HepG2 (cell line): ENCODE results near the gene NMU. TPM values are rescaled to one million over a fixed set of nuclear protein-coding genes. Genes with fewer than 3 reads are reported as not detected.

Experiments
- NFRKB ChIP-seq: fragments of 450-650 bp; IDR thresholded peaks from 2 replicates; pipeline ENCODE4 v1.6.1; 2017
- ZNF256 ChIP-seq: sonication (generic); formaldehyde crosslinking; conservative IDR thresholded peaks from 2 replicates; pipeline ENCODE4 v1.4.0; 2020; ENCODE audit warnings: missing genetic modification reagents
- polyA plus RNA-seq, 8 experiments: library from polyadenylated mRNA; depleted of rRNA in 3 of 8; stranded (reverse) in 7 of 8; unstranded in 1 of 8; fragments of >200 nt; fragmentation: Illumina TruSeq in 4 of 8; extraction: Trizol in 4 of 8; gene quantifications; 2 replicates each; pipeline versions ENCODE4 v1.2.1 to v1.2.3, GENCODE V29; 2011 to 2016; ENCODE audit warnings: low read depth in 4 of 8, missing spikeins in 1 of 8, mixed read lengths in 1 of 8; ENCODE audit not compliant: insufficient read depth in 1 of 8
- total RNA-seq, 5 experiments: library from RNA; depleted of rRNA; stranded (reverse); fragments of >200 nt; fragmentation: Illumina TruSeq; extraction: Trizol; gene quantifications; 2 replicates each; pipeline ENCODE4 v1.2.3, GENCODE V29; 2016; ENCODE audit warnings: low read depth in 1 of 5
- TF ChIP-seq, protein P1 (sequence below): sonication (generic); formaldehyde crosslinking; IDR thresholded peaks from 2 replicates; pipeline ENCODE4 v1.4.0; 2020; ENCODE audit warnings: mild to moderate bottlenecking, missing genetic modification reagents
- TF ChIP-seq, protein P2 (sequence below): IDR thresholded peaks from 2 replicates; pipeline ENCODE4 v1.6.1; 2012; ENCODE audit warnings: low read depth, low read length, improper control_type of control experiment
- TF ChIP-seq, protein P3 (sequence below): sonication (generic); formaldehyde crosslinking; IDR thresholded peaks from 2 replicates; pipeline ENCODE4 v1.8.1; 2023; ENCODE audit warnings: mild to moderate bottlenecking, missing genetic modification reagents, borderline replicate concordance
- TF ChIP-seq, protein P4 (sequence below): IDR thresholded peaks from 2 replicates; pipeline ENCODE4 v1.6.1; 2016; ENCODE audit warnings: low read depth
- TF ChIP-seq, protein P5 (sequence below), 2 experiments: IDR thresholded peaks; 2 replicates each; pipeline ENCODE4 v1.6.1; 2011 to 2012; ENCODE audit warnings: low read length in 2 of 2, borderline replicate concordance in 1 of 2, low read depth in 1 of 2, mild to moderate bottlenecking in 1 of 2, moderate library complexity in 1 of 2
- TF ChIP-seq, protein P6 (sequence below): IDR thresholded peaks from 2 replicates; pipeline ENCODE4 v1.6.1; 2016; ENCODE audit warnings: missing biosample characterization, missing genetic modification reagents, low read depth

Gene NMU
- total and polyA plus RNA-seq, 2 of the 13 experiments (the other 11 are each of a cell fraction or from before 2014, with no cell fraction given): not detected

DNA sequence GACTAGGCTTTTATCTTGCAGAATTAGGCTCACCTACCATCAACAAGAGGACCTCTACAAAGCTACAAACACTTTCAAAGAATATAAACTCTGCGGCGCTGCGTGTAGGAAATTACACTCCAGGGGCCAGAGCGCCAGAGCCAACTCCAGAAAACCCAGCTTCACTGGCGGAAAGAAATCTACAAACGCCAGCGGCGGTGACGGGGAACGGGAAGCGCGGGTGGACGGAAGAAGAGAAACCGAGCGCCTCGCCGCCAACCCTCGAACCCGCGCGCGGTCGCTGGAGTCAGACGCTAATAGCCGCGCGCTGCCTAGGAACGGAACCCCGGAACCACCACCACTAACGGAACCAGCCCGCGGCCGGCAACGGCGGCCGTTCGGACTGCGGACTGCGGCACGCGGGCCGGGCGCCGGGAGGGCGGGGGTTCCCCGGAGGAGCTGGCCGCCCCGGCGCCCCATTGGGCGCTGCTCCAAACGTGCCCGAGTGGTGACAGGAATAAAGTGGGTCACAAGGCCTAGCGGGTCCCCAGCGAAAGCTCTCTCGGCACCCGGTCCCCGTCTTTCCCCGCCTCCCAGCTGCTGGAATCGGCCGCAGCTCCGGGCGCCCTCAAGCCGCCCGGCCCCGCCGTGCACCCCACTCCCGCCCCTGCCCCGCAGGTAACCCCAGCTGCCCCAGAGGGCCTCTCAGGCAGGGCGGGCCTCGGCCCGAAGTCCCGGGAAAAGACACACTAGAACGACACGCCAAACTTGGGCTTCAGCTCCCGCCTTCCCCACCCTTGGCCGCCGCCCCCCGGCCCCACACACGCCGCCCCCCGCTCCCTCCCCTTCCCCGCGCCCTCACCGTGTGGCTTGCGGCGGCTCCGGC is 90.2 kb downstream of the NMU start (continued):
- TF ChIP-seq, protein P1, sequence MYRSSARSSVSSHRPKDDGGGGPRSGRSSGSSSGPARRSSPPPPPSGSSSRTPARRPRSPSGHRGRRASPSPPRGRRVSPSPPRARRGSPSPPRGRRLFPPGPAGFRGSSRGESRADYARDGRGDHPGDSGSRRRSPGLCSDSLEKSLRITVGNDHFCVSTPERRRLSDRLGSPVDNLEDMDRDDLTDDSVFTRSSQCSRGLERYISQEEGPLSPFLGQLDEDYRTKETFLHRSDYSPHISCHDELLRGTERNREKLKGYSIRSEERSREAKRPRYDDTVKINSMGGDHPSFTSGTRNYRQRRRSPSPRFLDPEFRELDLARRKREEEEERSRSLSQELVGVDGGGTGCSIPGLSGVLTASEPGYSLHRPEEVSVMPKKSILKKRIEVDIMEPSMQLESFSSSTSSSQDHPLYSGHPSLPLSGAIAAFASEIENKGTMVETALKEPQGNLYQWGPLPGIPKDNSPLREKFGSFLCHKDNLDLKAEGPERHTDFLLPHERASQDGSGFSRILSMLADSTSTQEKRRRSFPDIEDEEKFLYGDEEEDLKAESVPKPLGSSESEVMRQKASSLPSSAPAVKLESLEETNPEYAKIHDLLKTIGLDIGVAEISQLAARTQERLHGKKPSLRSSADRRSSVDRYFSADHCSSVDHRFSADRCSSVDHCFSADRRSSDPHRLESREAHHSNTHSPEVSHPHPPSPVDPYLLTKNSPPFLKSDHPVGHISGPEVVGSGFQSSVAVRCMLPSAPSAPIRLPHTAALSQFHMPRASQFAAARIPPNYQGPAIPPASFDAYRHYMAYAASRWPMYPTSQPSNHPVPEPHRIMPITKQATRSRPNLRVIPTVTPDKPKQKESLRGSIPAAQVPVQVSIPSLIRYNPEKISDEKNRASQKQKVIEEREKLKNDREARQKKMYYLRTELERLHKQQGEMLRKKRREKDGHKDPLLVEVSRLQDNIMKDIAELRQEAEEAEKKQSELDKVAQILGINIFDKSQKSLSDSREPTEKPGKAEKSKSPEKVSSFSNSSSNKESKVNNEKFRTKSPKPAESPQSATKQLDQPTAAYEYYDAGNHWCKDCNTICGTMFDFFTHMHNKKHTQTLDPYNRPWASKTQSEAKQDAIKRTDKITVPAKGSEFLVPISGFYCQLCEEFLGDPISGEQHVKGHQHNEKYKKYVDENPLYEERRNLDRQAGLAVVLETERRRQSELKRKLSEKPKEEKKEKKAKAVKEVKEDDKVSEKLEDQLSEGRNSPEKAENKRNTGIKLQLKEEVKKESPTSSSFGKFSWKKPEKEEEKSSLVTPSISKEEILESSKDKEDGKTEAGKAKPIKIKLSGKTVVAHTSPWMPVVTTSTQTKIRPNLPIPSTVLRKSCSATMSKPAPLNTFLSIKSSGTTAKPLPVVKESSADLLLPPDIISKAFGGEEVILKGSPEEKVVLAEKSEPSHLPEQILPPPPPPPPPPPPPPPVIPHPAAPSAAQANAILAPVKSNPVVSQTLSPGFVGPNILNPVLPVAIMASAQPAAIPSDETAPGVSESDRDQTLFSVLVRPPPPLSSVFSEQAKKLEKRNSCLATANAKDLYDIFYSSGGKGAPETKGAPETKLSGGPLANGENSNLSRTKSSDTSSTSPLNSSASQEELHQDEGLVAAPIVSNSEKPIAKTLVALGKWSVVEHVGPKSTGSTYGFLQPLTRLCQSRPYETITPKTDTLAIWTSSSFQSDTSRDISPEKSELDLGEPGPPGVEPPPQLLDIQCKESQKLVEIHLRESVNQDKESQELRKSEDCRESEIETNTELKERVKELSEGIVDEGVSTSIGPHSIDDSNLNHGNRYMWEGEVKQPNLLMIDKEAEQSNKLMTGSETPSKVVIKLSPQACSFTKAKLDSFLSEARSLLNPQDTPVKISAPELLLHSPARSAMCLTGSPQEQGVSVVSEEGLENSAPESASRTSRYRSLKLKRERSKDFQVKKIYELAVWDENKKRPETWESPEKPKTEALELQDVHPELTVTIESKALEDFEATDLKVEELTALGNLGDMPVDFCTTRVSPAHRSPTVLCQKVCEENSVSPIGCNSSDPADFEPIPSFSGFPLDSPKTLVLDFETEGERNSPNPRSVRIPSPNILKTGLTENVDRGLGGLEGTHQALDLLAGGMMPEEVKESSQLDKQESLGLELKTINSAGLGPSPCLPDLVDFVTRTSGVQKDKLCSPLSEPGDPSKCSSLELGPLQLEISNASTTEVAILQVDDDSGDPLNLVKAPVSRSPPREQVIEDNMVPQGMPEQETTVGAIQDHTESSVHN: no peak
- TF ChIP-seq NFRKB (no peak), ZNF256 (CRISPR knock-in tag) (no peak)
- TF ChIP-seq, protein P2, sequence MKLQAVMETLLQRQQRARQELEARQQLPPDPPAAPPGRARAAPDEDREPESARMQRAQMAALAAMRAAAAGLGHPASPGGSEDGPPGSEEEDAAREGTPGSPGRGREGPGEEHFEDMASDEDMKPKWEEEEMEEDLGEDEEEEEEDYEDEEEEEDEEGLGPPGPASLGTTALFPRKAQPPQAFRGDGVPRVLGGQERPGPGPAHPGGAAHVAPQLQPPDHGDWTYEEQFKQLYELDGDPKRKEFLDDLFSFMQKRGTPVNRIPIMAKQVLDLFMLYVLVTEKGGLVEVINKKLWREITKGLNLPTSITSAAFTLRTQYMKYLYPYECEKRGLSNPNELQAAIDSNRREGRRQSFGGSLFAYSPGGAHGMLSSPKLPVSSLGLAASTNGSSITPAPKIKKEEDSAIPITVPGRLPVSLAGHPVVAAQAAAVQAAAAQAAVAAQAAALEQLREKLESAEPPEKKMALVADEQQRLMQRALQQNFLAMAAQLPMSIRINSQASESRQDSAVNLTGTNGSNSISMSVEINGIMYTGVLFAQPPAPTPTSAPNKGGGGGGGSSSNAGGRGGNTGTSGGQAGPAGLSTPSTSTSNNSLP: no peak
- TF ChIP-seq, protein P3, sequence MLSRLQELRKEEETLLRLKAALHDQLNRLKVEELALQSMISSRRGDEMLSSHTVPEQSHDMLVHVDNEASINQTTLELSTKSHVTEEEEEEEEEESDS: no peak
- TF ChIP-seq, protein P4, sequence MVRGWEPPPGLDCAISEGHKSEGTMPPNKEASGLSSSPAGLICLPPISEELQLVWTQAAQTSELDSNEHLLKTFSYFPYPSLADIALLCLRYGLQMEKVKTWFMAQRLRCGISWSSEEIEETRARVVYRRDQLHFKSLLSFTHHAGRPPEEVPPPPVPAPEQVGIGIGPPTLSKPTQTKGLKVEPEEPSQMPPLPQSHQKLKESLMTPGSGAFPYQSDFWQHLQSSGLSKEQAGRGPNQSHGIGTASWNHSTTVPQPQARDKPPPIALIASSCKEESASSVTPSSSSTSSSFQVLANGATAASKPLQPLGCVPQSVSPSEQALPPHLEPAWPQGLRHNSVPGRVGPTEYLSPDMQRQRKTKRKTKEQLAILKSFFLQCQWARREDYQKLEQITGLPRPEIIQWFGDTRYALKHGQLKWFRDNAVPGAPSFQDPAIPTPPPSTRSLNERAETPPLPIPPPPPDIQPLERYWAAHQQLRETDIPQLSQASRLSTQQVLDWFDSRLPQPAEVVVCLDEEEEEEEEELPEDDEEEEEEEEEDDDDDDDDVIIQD (CRISPR knock-in tag): no peak
- TF ChIP-seq, protein P5, sequence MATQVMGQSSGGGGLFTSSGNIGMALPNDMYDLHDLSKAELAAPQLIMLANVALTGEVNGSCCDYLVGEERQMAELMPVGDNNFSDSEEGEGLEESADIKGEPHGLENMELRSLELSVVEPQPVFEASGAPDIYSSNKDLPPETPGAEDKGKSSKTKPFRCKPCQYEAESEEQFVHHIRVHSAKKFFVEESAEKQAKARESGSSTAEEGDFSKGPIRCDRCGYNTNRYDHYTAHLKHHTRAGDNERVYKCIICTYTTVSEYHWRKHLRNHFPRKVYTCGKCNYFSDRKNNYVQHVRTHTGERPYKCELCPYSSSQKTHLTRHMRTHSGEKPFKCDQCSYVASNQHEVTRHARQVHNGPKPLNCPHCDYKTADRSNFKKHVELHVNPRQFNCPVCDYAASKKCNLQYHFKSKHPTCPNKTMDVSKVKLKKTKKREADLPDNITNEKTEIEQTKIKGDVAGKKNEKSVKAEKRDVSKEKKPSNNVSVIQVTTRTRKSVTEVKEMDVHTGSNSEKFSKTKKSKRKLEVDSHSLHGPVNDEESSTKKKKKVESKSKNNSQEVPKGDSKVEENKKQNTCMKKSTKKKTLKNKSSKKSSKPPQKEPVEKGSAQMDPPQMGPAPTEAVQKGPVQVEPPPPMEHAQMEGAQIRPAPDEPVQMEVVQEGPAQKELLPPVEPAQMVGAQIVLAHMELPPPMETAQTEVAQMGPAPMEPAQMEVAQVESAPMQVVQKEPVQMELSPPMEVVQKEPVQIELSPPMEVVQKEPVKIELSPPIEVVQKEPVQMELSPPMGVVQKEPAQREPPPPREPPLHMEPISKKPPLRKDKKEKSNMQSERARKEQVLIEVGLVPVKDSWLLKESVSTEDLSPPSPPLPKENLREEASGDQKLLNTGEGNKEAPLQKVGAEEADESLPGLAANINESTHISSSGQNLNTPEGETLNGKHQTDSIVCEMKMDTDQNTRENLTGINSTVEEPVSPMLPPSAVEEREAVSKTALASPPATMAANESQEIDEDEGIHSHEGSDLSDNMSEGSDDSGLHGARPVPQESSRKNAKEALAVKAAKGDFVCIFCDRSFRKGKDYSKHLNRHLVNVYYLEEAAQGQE (IDR thresholded peaks at IDR 0.05; ENCODE audit: borderline replicate concordance in 1 of 2, low read depth in 1 of 2, low read length in 2 of 2): no peak
- TF ChIP-seq, protein P6, sequence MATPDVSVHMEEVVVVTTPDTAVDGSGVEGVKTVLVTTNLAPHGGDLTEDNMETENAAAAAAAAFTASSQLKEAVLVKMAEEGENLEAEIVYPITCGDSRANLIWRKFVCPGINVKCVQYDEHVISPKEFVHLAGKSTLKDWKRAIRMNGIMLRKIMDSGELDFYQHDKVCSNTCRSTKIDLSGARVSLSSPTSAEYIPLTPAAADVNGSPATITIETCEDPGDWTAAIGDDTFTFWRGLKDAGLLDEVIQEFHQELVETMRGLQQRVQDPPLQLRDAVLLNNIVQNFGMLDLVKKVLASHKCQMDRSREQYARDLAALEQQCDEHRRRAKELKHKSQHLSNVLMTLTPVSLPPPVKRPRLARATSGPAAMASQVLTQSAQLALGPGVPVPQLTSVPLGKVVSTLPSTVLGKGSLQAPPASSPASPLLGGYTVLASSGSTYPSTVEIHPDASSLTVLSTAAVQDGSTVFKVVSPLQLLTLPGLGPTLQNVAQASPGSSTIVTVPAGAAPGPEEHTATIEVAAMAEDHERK (CRISPR knock-in tag): no peak
